H54 (cell line): ENCODE results near the gene CAMTA1.
"Not testable (repeated sequence)": the region's sequence is repeated elsewhere in the genome, so short reads cannot be mapped to it uniquely, and the experiment has no call there.

ENCODE experiments used
- DNase-seq: peaks from one replicate; pipeline ENCODE4 v3.0.0; 2011; ENCODE audit warnings: low spot score, mixed read lengths; ENCODE audit not compliant: insufficient read length
- FAIRE-seq: peaks from 3 replicates; lab custom pipeline; 2011; peaks lifted over from hg19 to GRCh38; lab: Jason Lieb, UNC
- POLR2A ChIP-seq: IDR thresholded peaks from 2 replicates; pipeline ENCODE4 v1.6.1; 2011; ENCODE audit warnings: low read depth, mild to moderate bottlenecking, low read length

Gene CAMTA1

DNA sequence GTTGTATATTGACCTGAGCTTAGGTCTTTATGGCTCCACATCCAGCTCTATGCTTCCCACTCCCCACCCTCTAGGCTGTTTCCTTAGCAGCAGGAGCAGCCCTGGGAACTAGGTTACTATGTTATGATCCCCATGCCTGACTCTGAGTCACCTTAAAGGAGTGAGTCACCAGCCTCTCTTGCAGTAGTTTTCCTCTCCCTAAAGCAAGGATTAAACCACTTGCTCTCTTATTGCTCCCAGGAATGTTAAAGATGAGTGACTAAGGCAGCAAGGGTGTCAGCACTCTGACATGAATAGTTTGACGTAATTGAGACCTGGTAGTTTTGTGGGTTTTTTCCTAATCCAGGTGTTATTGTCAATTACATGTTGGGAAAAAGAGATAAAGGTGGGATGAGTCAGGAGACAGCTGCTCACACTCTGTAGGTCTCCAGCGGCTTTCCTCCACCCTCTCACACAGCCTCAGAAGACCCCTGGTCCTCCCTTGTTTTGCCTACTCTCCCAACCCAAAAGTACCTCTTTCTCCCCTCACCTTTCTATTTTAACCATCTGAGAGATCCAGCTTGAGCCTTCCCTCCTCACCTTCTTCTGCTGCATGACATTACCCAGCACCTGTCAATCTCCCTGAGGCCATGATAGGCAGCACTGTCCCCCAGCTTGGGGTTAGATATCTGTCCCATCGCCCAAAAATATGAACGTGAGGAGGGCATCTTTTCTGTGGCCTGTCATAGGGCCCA is 616.7 kb downstream of the CAMTA1 start:
- DNase-seq (peak; percentile 75), FAIRE-seq (peak; percentile 99)
- no peak for TF ChIP-seq POLR2A

GRCh38 chr1:7402548-7402850 is 617.2 kb downstream of the CAMTA1 start:
- FAIRE-seq (no peak), DNase-seq (no peak)
- TF ChIP-seq POLR2A, result no peak

DNA sequence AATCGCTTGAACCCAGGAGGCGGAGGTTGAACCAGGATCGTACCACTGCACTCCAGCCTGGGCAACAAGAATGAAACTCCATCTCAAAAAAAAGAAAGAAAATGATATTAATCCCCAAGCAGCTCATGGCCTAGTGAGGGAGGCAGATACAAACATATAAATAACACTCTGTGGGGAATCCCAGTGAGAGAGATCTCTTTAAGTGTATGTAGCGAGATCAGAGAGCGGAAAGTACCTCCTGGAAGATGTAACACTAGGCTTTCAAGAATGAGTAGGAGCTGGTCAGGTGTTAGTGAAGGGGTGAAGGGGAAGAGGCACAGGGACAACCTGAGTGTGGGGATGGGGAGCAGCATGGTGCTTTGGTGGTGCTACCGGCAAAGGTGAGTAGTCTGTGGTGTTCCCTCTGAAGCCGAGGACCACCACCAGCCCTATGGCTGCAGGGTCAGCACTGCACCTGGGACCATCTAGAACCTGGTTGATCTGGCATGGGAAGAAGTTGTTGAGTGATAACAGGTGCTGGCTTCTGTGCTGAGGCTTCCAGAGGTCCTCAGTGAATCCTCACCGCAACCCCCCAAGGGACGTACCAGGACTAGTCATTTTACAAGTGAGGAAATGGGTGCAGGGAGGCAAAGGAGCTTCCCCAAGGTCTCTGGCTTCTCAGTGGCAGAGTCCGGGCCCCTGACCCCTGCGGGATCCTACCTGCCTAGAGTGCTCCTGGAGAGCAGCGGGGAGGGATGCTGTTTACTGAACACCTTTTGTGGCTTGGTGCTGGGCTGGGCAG is 618.2 kb downstream of the CAMTA1 start:
- no peak for TF ChIP-seq POLR2A
- DNase-seq, result no peak
- FAIRE-seq, result no peak

GRCh38 chr1:7404046-7404742 is 618.9 kb downstream of the CAMTA1 start:
- FAIRE-seq (no peak), DNase-seq (no peak)
- TF ChIP-seq POLR2A, result no peak

GRCh38 chr1:7405844-7406500 is 620.7 kb downstream of the CAMTA1 start:
- DNase-seq (no peak), FAIRE-seq (no peak)
- no peak for TF ChIP-seq POLR2A

DNA sequence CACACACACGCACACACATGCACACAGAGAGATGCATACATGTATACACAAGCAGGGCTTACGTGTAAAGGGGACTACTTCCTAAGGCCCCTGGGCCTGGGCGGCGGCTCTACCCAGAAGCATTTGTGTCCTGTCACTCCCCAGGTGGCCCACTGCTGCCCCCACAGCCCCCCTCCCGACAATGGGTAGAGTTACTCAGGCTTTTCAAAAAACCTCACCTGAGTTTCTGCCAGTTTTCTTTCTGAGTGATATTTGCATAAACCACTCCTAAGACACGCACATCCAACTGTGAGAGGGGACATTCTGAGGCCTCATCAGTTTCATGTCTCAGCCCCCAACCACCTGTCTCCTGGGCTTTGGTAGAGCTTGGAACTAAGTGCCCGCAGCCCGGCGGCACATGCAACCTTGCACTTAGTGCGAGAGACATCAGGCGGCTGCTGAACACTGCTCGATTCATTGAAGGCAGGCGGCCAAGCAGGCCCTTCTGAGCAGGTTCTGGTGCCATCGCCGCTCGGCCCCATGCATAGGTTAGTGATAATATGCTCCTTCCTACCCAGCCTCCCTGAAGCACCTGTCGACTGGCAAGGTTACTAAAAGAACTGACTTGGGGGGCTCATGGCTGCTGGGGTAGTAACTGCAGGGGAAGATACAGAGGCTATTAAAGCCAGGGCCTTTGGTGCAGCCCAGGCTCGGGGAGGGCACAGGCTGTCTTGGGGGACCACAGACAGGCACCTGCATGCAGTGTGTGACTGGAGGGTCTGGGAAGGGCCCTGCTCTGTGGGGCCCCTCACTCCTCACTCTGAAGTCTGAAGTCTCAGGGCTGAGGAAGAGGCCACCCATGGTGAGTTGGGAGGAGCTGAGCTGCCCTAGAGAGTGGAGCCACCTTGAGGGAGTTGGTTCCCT is 621.6 kb downstream of the CAMTA1 start:
- FAIRE-seq, result no peak
- DNase-seq, result no peak
- no peak for TF ChIP-seq POLR2A

DNA sequence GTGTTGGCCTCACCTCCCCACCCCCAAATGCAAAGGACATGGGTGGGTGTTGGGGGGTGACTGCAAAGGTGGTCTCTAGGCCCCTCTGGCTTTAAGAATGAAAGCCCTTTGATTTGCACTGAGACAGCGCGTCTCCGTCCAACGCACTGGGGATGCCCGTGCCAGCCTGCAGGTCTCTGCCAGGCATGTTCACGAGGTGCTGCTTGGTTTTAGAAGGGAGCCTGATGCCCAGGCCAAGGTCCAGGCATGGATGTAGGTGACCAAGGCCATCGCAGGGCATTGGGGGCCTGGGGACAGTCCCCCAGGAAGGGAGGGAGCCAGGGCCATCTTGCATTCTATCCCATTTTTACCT is 622.3 kb downstream of the CAMTA1 start:
- no peak for FAIRE-seq
- no peak for DNase-seq

DNA sequence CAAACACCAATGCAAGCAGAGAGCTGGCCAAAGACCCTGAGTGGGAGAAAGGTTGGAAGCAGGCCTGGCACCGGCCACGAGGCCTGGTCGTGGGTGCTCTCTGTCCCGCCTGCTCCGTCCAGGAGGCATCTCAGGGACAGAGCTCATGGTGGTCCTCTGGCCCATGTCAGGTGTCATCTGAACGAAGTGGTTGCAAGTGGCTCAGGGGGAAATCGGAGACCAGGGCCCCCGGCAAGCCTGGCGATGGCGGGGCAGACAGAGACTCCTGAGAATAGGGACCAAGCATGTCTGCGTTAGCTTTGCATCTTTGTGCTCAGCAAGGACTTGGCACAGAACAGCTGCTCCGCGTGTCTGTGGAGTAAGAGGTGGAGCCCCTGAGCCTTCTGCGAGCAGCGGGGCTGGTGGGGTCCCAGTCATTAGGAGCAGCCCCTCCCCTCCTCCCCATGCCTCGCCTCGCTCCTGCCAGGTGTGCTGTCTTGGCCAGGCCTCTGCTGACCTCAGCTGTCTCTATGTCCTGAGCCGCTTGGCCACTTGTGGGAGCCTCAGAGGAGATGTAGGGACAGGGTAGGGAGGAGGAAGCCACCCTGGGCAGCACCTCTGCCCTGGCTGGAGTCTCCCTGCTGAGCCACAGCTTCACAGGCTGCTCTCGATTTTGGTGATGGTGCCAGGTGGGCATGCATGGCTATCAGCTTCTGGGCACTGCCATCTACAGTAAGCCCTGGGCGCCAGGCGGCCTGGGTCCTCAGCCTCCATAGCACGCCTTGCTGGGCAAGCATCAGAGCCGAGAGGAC is 622.9 kb downstream of the CAMTA1 start:
- TF ChIP-seq POLR2A, result no peak
- FAIRE-seq (no peak), DNase-seq (no peak)

More for the DNA sequence above, 622.3 kb downstream of the CAMTA1 start:
- TF ChIP-seq POLR2A, result no peak

DNA sequence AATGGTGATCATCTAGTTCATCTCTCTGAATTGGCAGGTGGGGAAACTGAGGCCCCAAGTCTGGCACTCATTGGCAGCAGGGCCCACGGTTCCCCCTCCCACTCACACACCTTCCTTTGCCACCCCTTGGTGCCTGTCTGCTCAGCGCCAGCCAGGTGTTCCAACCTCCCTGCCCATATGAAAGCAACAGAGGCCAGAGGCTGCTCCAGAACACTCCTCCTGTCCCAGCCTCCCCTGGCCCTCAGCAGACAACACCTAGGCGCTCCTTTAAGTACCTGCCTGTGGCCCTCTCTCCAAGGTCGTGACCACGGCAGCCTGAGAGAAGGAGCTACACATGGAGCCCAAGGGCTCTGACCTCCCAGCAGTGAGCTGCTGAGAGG is 623.5 kb downstream of the CAMTA1 start:
- no peak for DNase-seq
- TF ChIP-seq POLR2A, result no peak
- no peak for FAIRE-seq

DNA sequence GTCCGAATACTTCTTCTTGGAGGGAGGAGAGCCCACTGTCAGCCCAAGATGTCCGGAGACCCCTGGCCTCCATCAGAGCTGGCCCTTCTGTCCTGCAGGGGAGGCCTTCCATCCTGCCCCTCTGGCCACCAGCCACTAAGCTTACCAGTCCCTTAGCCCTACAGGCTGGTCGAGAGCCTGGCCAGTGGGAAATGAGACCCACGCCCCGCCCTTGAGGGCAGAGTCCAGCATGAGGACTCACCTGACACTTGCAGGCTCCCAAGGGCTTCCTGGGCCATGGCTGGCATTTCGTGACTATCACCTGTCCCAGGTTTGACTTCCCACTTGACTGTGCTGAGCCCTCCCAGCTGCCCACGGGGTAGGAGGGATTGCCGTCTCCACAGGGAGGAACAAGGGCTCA is 624.0 kb downstream of the CAMTA1 start:
- FAIRE-seq (no peak), DNase-seq (no peak)

GRCh38 chr1:7410156-7410555 is 624.9 kb downstream of the CAMTA1 start:
- DNase-seq (no peak), FAIRE-seq (no peak)
- no peak for TF ChIP-seq POLR2A

More for the DNA sequence above, 624.0 kb downstream of the CAMTA1 start:
- no peak for TF ChIP-seq POLR2A

GRCh38 chr1:7417618-7418017 is 632.4 kb downstream of the CAMTA1 start:
- FAIRE-seq, DNase-seq: not testable (repeated sequence)
